Osteocyte (in vitro differentiated cells): ENCODE data around the gene TMC8. TPM values are rescaled to one million over a fixed set of nuclear protein-coding genes. Genes with fewer than 3 reads are reported as not detected.

ENCODE experiments used
- DNase-seq: peaks from one replicate; pipeline ENCODE4 v3.0.0; 2021; ENCODE audit warnings: mixed read lengths; ENCODE audit not compliant: unreplicated experiment; ENCODE audit errors: extremely low spot score
- H3K27ac Mint-ChIP-seq: one replicate; pipeline ENCODE4 v1.8.0; 2021; ENCODE audit warnings: mild to moderate bottlenecking, mixed read lengths; ENCODE audit not compliant: unreplicated experiment
- H3K27me3 Mint-ChIP-seq: one replicate; pipeline ENCODE4 v1.8.0; 2021; ENCODE audit warnings: mixed read lengths; ENCODE audit not compliant: unreplicated experiment
- H3K36me3 Mint-ChIP-seq: one replicate; pipeline ENCODE4 v1.8.0; 2021; ENCODE audit warnings: mixed read lengths; ENCODE audit not compliant: unreplicated experiment
- H3K4me1 Mint-ChIP-seq: one replicate; pipeline ENCODE4 v1.8.0; 2021; ENCODE audit warnings: mixed read lengths; ENCODE audit not compliant: unreplicated experiment
- H3K4me3 Mint-ChIP-seq: one replicate; pipeline ENCODE4 v1.8.0; 2021; ENCODE audit warnings: mild to moderate bottlenecking, moderate library complexity, mixed read lengths; ENCODE audit not compliant: unreplicated experiment
- H3K9me3 Mint-ChIP-seq: one replicate; pipeline ENCODE4 v1.8.0; 2021; ENCODE audit warnings: mixed read lengths; ENCODE audit not compliant: unreplicated experiment
- CTCF ChIP-seq: fragments of 200-600 bp; sonication (generic); IDR thresholded peaks from 2 replicates; pipeline ENCODE4 v1.5.0; 2021; ENCODE audit warnings: antibody characterized with exemption, mild to moderate bottlenecking, moderate library complexity
- total RNA-seq: library from RNA; stranded (reverse); gene quantifications from 2 replicates; pipeline ENCODE4 v1.2.1, GENCODE V29; 2021

The TMC8 gene
- total RNA-seq, 1 donor from 2014 or later, result 0.40 TPM

GRCh38 chr17:78124836-78125137 lies 5.8 kb upstream of the TMC8 start:
- no peak for DNase-seq
- no peak overlapping the region for H3K4me3 Mint-ChIP-seq
- H3K27ac Mint-ChIP-seq, result no peak overlapping the region
- no peaks in the 10 kb centered on the region for H3K27me3 Mint-ChIP-seq
- TF ChIP-seq CTCF, result no peak
- peaks cover 26% of the 10 kb centered on the region for H3K4me1 Mint-ChIP-seq
- peaks cover 6% of the 10 kb centered on the region for H3K36me3 Mint-ChIP-seq
- no peaks in the 10 kb centered on the region for H3K9me3 Mint-ChIP-seq

GRCh38 chr17:78125138-78125913 lies 5.2 kb upstream of the TMC8 start:
- H3K4me1 Mint-ChIP-seq, result peaks cover 31% of the 10 kb centered on the region
- H3K4me3 Mint-ChIP-seq, result no peak overlapping the region
- DNase-seq, result no peak
- H3K36me3 Mint-ChIP-seq, result peaks cover 6% of the 10 kb centered on the region
- no peak overlapping the region for H3K27ac Mint-ChIP-seq
- no peaks in the 10 kb centered on the region for H3K27me3 Mint-ChIP-seq
- no peaks in the 10 kb centered on the region for H3K9me3 Mint-ChIP-seq
- TF ChIP-seq CTCF, result no peak

- no peaks in the 10 kb centered on the region for H3K9me3 Mint-ChIP-seq
- H3K27ac Mint-ChIP-seq, result peak overlapping the region; percentile 56
Measured at GRCh38 chr17:78125976-78126894, 4.3 kb upstream of the TMC8 start.

GRCh38 chr17:78126895-78127238 lies 3.7 kb upstream of the TMC8 start:
- peak overlapping the region; percentile 81 for H3K4me3 Mint-ChIP-seq

More at GRCh38 chr17:78125976-78126894, 4.3 kb upstream of the TMC8 start:
- H3K4me3 Mint-ChIP-seq, result no peak overlapping the region
- DNase-seq, result no peak
- H3K27me3 Mint-ChIP-seq, result no peaks in the 10 kb centered on the region
- peaks cover 6% of the 10 kb centered on the region for H3K36me3 Mint-ChIP-seq
- H3K4me1 Mint-ChIP-seq, result peaks cover 36% of the 10 kb centered on the region
- no peak for TF ChIP-seq CTCF

More at GRCh38 chr17:78126895-78127238, 3.7 kb upstream of the TMC8 start:
- Mint-ChIP-seq H3K4me1 (peaks cover 36% of the 10 kb centered on the region), H3K9me3 (no peaks in the 10 kb centered on the region), H3K27ac (peak overlapping the region; percentile 66), H3K27me3 (no peaks in the 10 kb centered on the region), H3K36me3 (peaks cover 5% of the 10 kb centered on the region)
- TF ChIP-seq CTCF, result no peak
- DNase-seq, result no peak
